ENCODE results near the gene FAM168A. TPM values are rescaled to one million over a fixed set of nuclear protein-coding genes. Genes with fewer than 3 reads are reported as not detected.

Gene FAM168A
- total and polyA plus RNA-seq, 10 of the 15 experiments (the other 5 are each of a cell fraction or from before 2014, with no cell fraction given): 1.7 to 20.0 (median 10.0) TPM

- ChIA-PET RAD21 (ENCODE audit: unreplicated experiment) (interaction anchor here (1.5 kb wide), 1 partner anchor 15 kb away, joined by 4 read pairs; no protein-coding TSS in a partner anchor), SMC1A (ENCODE audit: uncharacterized antibody, unreplicated experiment) (interaction anchor here (0.5 to 4.1 kb wide), 4 partner anchors 12 to 170 kb away, joined by 4 to 48 read pairs (median 8); no protein-coding TSS in a partner anchor), CTCF (interaction anchor here (1.5 kb wide), 1 partner anchor 15 kb away, joined by 3 read pairs; no protein-coding TSS in a partner anchor), POLR2A (interaction anchor here (1.0 kb wide), 1 partner anchor 40 kb away, joined by 3 read pairs; no protein-coding TSS in a partner anchor)
- no peaks in the 10 kb centered on the region; the same call in 1 of the 2 replicates for H3K79me2 ChIP-seq (ENCODE audit: control insufficient read depth, insufficient read depth, low read length)
- intact Hi-C loops (cut with micrococcal nuclease; ENCODE audit: unreplicated experiment): no loop called here
- DNase-seq (ENCODE audit: low read depth, low spot score) (no peak), ATAC-seq (no peak), FAIRE-seq (no peak)
- no peaks in the 10 kb centered on the region for H4K20me1 ChIP-seq (ENCODE audit: control insufficient read depth, insufficient read depth)
- H3K9ac ChIP-seq (ENCODE audit: control insufficient read depth, insufficient read depth, low read length): no peak overlapping the region
- peaks cover 5% of the 10 kb centered on the region; the same call in 1 of the 2 replicates for H3K4me1 ChIP-seq (ENCODE audit: control insufficient read depth, insufficient read depth, low read length)
- in situ Hi-C loops (cut with MboI): no loop called here
- no peak overlapping the region for H3K4me3 ChIP-seq
- H3K27me3 ChIP-seq (replicated peaks in 1 of 2; ENCODE audit: control insufficient read depth in 2 of 2, insufficient read depth in 2 of 2, low read length in 1 of 2): no peaks in the 10 kb centered on the region
- TF ChIP-seq ASH2L (IDR thresholded peaks at IDR 0.05; ENCODE audit: borderline replicate concordance, low read depth) (no peak), RUNX3 (IDR thresholded peaks at IDR 0.05; ENCODE audit: low read length) (no peak), BRCA1 (IDR thresholded peaks at IDR 0.05; ENCODE audit: low read depth, low read length) (no peak), NRF1 (conservative IDR thresholded peaks at IDR 0.05; ENCODE audit: low read depth, low read length) (no peak), YBX1 (IDR thresholded peaks at IDR 0.05) (no peak), ESRRA (IDR thresholded peaks at IDR 0.05; ENCODE audit: low read length) (no peak), STAT1 (conservative IDR thresholded peaks at IDR 0.05) (no peak)
- no TSS peak for BruUV-seq (replicated peaks)
- H3K27ac ChIP-seq (ENCODE audit: control insufficient read depth, insufficient read depth): no peak overlapping the region
- H2AFZ ChIP-seq (ENCODE audit: control insufficient read depth, low read depth, low read length): no peak overlapping the region
- H3K4me2 ChIP-seq (ENCODE audit: control insufficient read depth, insufficient read depth): no peak overlapping the region
- peaks cover 0 to 2% of the 10 kb centered on the region in 2 experiments; a peak in 2 of 4 replicates for H3K36me3 ChIP-seq (ENCODE audit: control insufficient read depth in 2 of 2, insufficient read depth in 2 of 2, low read length in 1 of 2)
- H3K9me3 ChIP-seq (replicated peaks; ENCODE audit: control insufficient read depth, insufficient read depth, low read length): no peaks in the 10 kb centered on the region
Measured at GRCh38 chr11:73566422-73566821, 31.5 kb downstream of the FAM168A start.

- Histone ChIP-seq H3K36me3 (ENCODE audit: control insufficient read depth in 2 of 2, insufficient read depth in 2 of 2, low read length in 1 of 2) (peaks cover 0 to 2% of the 10 kb centered on the region in 2 experiments; a peak in 2 of 4 replicates), H2AFZ (ENCODE audit: control insufficient read depth, low read depth, low read length) (no peak overlapping the region), H3K9ac (ENCODE audit: control insufficient read depth, insufficient read depth, low read length) (no peak overlapping the region), H4K20me1 (ENCODE audit: control insufficient read depth, insufficient read depth) (no peaks in the 10 kb centered on the region), H3K9me3 (replicated peaks; ENCODE audit: control insufficient read depth, insufficient read depth, low read length) (no peaks in the 10 kb centered on the region), H3K79me2 (ENCODE audit: control insufficient read depth, insufficient read depth, low read length) (no peaks in the 10 kb centered on the region; the same call in 1 of the 2 replicates), H3K27me3 (replicated peaks in 1 of 2; ENCODE audit: control insufficient read depth in 2 of 2, insufficient read depth in 2 of 2, low read length in 1 of 2) (no peaks in the 10 kb centered on the region), H3K4me1 (ENCODE audit: control insufficient read depth, insufficient read depth, low read length) (peaks cover 5% of the 10 kb centered on the region; the same call in 1 of the 2 replicates), H3K4me2 (ENCODE audit: control insufficient read depth, insufficient read depth) (no peak overlapping the region), H3K27ac (ENCODE audit: control insufficient read depth, insufficient read depth) (no peak overlapping the region), H3K4me3 (no peak overlapping the region)
- ChIA-PET POLR2A (interaction anchor here (0.9 to 1.7 kb wide), 4 partner anchors 11 to 39 kb away, joined by 3 to 4 read pairs (median 4); no protein-coding TSS in a partner anchor), RAD21 (ENCODE audit: unreplicated experiment) (interaction anchor here (1.5 kb wide), 1 partner anchor 15 kb away, joined by 4 read pairs; no protein-coding TSS in a partner anchor), CTCF (interaction anchor here (0.9 to 3.8 kb wide), 6 partner anchors 13 to 87 kb away, joined by 3 to 18 read pairs (median 4); no protein-coding TSS in a partner anchor), SMC1A (ENCODE audit: uncharacterized antibody, unreplicated experiment) (interaction anchor here (0.9 to 4.1 kb wide), 6 partner anchors 11 to 88 kb away, joined by 3 to 48 read pairs (median 6); no protein-coding TSS in a partner anchor)
- ATAC-seq: no peak
- in situ Hi-C loops (cut with MboI) (no loop called here), intact Hi-C loops (cut with micrococcal nuclease; ENCODE audit: unreplicated experiment) (no loop called here)
- 100% methylated on average over 1 of the region's 1 CpG for WGBS (ENCODE audit: insufficient coverage, insufficient replicate concordance, low lambda C conversion rate, missing lambda C conversion rate)
- DNase-seq (ENCODE audit: low read depth, low spot score): no peak
- no TSS peak for BruUV-seq (replicated peaks)
- FAIRE-seq: no peak
- no peak for TF ChIP-seq ZNF687 (IDR thresholded peaks at IDR 0.05)
- TF ChIP-seq KLF5 (IDR thresholded peaks at IDR 0.05; ENCODE audit: partially characterized antibody): no peak
- no peak for TF ChIP-seq POLR2AphosphoS5 (IDR thresholded peaks at IDR 0.05; ENCODE audit: low read length)
- TF ChIP-seq POLR2A (IDR thresholded peaks at IDR 0.05; ENCODE audit: low read depth, low read length): no peak
- TF ChIP-seq IRF4 (IDR thresholded peaks at IDR 0.05; ENCODE audit: low read depth, low read length): no peak
- TF ChIP-seq CBX3 (IDR thresholded peaks at IDR 0.05; ENCODE audit: borderline replicate concordance, low read depth): no peak
- no peak for TF ChIP-seq PBX3 (IDR thresholded peaks at IDR 0.05; ENCODE audit: insufficient replicate concordance, low read depth, low read length)
- TF ChIP-seq YBX1 (IDR thresholded peaks at IDR 0.05): no peak
Measured at GRCh38 chr11:73565804-73566203, 32.1 kb downstream of the FAM168A start.
